ENCODE measurements around the gene KIF21A. TPM values are rescaled to one million over a fixed set of nuclear protein-coding genes. Genes with fewer than 3 reads are reported as not detected.
"Not testable (repeated sequence)": the region's sequence is repeated elsewhere in the genome, so short reads cannot be mapped to it uniquely, and the experiment has no call there.

The KIF21A gene
- total and polyA plus RNA-seq, 2 donors (not counting 3 experiments of a cell fraction or from before 2014, with no cell fraction given), result 1.8 to 10.1 TPM

DNA sequence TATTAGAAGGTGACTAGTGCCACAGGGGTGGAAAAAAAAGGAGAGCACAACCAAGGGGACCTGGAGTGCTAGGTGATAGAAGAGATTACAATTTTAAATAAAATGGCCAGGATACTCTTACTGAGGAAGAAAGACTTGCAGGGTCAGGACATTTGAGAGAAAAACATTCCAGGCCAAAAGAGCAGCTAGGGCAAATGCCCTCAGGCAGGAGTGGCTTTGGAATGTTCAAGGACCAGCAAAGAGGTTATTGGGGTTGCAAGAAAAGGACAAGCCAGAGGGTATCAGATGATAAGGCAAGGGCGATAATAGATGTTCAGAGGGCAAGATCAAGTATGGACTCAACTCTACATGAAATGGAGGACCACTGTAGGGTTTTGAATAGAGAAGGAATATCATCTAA, 146.4 kb downstream of the KIF21A start:
- CTCF ChIA-PET, result interaction anchor here (0.9 kb wide), 1 partner anchor 8 kb away, joined by 3 read pairs; no protein-coding TSS in a partner anchor
- no peaks in the 10 kb centered on the region for H3K27me3 ChIP-seq (ENCODE audit: control insufficient read depth in 2 of 2, insufficient read depth in 2 of 2, low read length in 2 of 2)
- H3K9ac ChIP-seq (replicated peaks; ENCODE audit: extremely low read depth, insufficient read depth, low read length), result no peak overlapping the region
- DNase-seq (ENCODE audit: low read depth, low spot score) (no peak), FAIRE-seq (no peak)
- no TSS peak for BruUV-seq (replicated peaks)
- H3K36me3 ChIP-seq (ENCODE audit: control insufficient read depth in 2 of 2, extremely low read depth in 1 of 2, insufficient read depth in 2 of 2, low read length in 2 of 2), result no peaks in the 10 kb centered on the region
- dilution Hi-C loops (cut with MboI; ENCODE audit: extremely low pct_ligation_motif_present, low sequenced_read_pairs) (no loop called here), intact Hi-C loops (cut with micrococcal nuclease) (no loop called here)
- H4K20me1 ChIP-seq (replicated peaks; ENCODE audit: control insufficient read depth, extremely low read depth, insufficient read depth, low read length), result no peaks in the 10 kb centered on the region
- H3K9me3 ChIP-seq (replicated peaks; ENCODE audit: control insufficient read depth, insufficient read depth, low read length), result no peaks in the 10 kb centered on the region
- H3K4me3 ChIP-seq (replicated peaks in 1 of 3; ENCODE audit: insufficient read depth in 1 of 3, low read depth in 1 of 3, low read length in 3 of 3), result no peak overlapping the region
- POLR2A ChIA-PET, result no interaction called here
- no peaks in the 10 kb centered on the region for H3K79me2 ChIP-seq (ENCODE audit: control insufficient read depth, insufficient read depth, low read length)
- H3K4me2 ChIP-seq (ENCODE audit: insufficient read depth, low read length), result no peak overlapping the region
- H2AFZ ChIP-seq (ENCODE audit: low read depth, low read length), result no peak overlapping the region
- no peak overlapping the region for H3K27ac ChIP-seq (ENCODE audit: insufficient read depth, low read depth, low read length)
- peaks cover 10% of the 10 kb centered on the region for H3K4me1 ChIP-seq (ENCODE audit: control insufficient read depth, extremely low read depth, insufficient read depth, low read length)
- no peaks in the 10 kb centered on the region for H3K9me1 ChIP-seq (replicated peaks; ENCODE audit: control insufficient read depth, extremely low read depth, insufficient read depth, low read length)
- no peak for TF ChIP-seq POLR2AphosphoS5 (IDR thresholded peaks at IDR 0.05; ENCODE audit: insufficient read depth, low read depth, low read length)
- TF ChIP-seq JUN (IDR thresholded peaks at IDR 0.05; ENCODE audit: borderline replicate concordance, insufficient read depth, insufficient read length, low read depth), result no peak
- TF ChIP-seq, protein P1, sequence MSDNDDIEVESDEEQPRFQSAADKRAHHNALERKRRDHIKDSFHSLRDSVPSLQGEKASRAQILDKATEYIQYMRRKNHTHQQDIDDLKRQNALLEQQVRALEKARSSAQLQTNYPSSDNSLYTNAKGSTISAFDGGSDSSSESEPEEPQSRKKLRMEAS (IDR thresholded peaks at IDR 0.05; ENCODE audit: insufficient read depth, insufficient read length), result no peak
- TF ChIP-seq FOS (IDR thresholded peaks at IDR 0.05; ENCODE audit: borderline replicate concordance, insufficient read depth, low read length), result no peak
- TF ChIP-seq, protein P2, sequence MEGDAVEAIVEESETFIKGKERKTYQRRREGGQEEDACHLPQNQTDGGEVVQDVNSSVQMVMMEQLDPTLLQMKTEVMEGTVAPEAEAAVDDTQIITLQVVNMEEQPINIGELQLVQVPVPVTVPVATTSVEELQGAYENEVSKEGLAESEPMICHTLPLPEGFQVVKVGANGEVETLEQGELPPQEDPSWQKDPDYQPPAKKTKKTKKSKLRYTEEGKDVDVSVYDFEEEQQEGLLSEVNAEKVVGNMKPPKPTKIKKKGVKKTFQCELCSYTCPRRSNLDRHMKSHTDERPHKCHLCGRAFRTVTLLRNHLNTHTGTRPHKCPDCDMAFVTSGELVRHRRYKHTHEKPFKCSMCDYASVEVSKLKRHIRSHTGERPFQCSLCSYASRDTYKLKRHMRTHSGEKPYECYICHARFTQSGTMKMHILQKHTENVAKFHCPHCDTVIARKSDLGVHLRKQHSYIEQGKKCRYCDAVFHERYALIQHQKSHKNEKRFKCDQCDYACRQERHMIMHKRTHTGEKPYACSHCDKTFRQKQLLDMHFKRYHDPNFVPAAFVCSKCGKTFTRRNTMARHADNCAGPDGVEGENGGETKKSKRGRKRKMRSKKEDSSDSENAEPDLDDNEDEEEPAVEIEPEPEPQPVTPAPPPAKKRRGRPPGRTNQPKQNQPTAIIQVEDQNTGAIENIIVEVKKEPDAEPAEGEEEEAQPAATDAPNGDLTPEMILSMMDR (IDR thresholded peaks at IDR 0.05; ENCODE audit: extremely low read depth in 1 of 2, insufficient read depth in 1 of 2, low read depth in 1 of 2, low read length in 2 of 2), result no peak
- TF ChIP-seq EZH2 (IDR thresholded peaks at IDR 0.05; ENCODE audit: borderline replicate concordance, low read depth, low read length, severe bottlenecking), result no peak
- no peak for TF ChIP-seq POLR2A (IDR thresholded peaks at IDR 0.05; ENCODE audit: low read depth, low read length)
- TF ChIP-seq GATA2 (IDR thresholded peaks at IDR 0.05; ENCODE audit: insufficient read depth, insufficient read length, low read depth, low read length), result no peak
- no peak for TF ChIP-seq MYC (IDR thresholded peaks at IDR 0.05; ENCODE audit: low read depth, low read length)

DNA sequence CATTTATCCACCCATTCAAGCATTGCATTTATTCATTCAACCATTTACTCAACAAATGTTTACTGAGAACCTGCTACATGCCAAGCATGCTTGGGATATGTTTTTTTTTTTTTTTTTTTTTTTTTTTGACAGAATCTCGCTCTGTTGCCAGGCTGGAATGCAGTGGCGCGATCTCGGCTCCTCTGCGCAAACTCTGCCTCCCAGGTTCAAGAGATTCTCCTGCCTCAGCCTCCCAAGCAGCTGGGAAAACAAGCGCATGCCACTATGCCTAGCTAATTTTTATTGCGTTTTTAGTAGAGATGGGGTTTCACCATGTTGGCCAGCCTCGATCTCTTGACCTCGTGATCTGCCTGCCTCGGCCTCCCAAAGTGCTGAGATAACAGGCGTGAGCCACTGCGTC, 147.3 kb downstream of the KIF21A start:
- CTCF ChIA-PET; H3K9me1 ChIP-seq (replicated peaks; ENCODE audit: control insufficient read depth, extremely low read depth, insufficient read depth, low read length); DNase-seq (ENCODE audit: low read depth, low spot score); BruUV-seq (replicated peaks); H3K4me2 ChIP-seq (ENCODE audit: insufficient read depth, low read length); H3K9me3 ChIP-seq (replicated peaks; ENCODE audit: control insufficient read depth, insufficient read depth, low read length); H3K4me1 ChIP-seq (ENCODE audit: control insufficient read depth, extremely low read depth, insufficient read depth, low read length); H3K27ac ChIP-seq (ENCODE audit: insufficient read depth, low read depth, low read length); FAIRE-seq; H3K27me3 ChIP-seq (ENCODE audit: control insufficient read depth in 2 of 2, insufficient read depth in 2 of 2, low read length in 2 of 2); H3K9ac ChIP-seq (replicated peaks; ENCODE audit: extremely low read depth, insufficient read depth, low read length); intact Hi-C loops (cut with micrococcal nuclease); H3K36me3 ChIP-seq (ENCODE audit: control insufficient read depth in 2 of 2, extremely low read depth in 1 of 2, insufficient read depth in 2 of 2, low read length in 2 of 2); POLR2A ChIA-PET; dilution Hi-C loops (cut with MboI; ENCODE audit: extremely low pct_ligation_motif_present, low sequenced_read_pairs); H2AFZ ChIP-seq (ENCODE audit: low read depth, low read length); H3K79me2 ChIP-seq (ENCODE audit: control insufficient read depth, insufficient read depth, low read length); H3K4me3 ChIP-seq (replicated peaks in 1 of 3; ENCODE audit: insufficient read depth in 1 of 3, low read depth in 1 of 3, low read length in 3 of 3); H4K20me1 ChIP-seq (replicated peaks; ENCODE audit: control insufficient read depth, extremely low read depth, insufficient read depth, low read length): not testable (repeated sequence)

Measured in endothelial cell of umbilical vein (primary cell).